Measurements from ENCODE around the gene MBD5.

DNA sequence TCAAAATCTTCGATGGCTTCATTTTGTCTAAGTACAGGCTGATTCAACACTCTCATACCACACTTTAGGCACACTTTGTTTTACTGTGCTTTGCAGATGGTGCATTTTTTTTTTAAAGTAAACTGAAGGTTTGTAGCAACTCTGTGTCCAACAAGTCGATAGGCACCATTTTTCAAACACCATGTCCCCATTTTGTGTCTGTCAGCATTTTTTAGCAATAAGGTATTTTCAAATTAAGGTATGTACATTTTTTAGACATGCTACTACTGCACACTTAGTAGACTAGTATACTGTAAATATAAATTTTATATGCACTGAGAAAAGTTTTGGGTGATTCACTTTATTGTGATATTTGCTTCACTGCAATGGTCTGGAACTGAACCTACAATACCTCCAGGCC, 44.8 kb upstream of the MBD5 start:
- no peak for TF ChIP-seq CTCF (IDR thresholded peaks at IDR 0.05)
- no peak for TF ChIP-seq POLR2A (IDR thresholded peaks at IDR 0.05)

Data from adrenal gland (tissue), 5 donors.